GM12874 (cell line): ENCODE data around the gene PAK4.

ENCODE experiments used
- TF ChIP-seq, protein P1 (sequence below): IDR thresholded peaks from 2 replicates; pipeline ENCODE4 v1.5.1; 2011; ENCODE audit warnings: low read depth, mild to moderate bottlenecking, control low read depth, low read length, moderate library complexity; ENCODE audit not compliant: insufficient read depth

The PAK4 gene

DNA sequence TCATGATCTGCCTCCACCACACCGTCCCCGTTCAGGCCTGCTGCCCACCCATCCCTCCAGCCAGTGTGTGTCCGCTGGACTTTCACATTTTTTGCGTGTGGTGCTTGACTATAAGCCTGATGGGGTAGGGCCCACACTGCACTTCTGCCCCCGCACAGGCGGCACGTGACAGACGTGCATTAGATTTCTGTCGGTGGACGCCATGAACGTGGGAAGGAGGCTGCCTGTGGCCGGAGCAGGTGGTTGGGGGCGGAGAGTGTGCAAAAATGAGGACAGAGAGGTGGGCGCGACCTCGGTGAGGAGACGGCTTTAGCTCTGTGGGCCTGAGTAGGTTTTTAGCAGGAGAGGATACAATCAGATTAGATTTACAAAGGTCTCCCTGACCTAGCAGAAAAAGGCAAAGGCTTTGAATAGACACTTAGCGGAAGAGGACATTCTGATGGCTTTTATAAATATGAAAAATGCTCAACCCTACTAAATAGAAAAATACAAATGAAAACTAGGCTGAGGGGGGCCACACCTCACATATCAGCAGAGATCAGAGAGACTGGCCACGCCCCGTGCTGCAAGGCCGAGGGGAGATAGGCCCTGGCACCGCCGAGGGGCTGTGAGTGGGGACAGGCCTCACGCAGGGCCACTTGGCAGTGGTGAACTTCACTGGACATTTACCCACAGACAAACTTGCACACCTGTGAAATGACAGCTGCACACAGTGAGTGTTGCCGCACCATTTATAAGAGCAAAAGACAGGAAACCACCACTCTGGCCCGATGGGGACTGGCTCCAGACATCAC, 25.4 kb downstream of the PAK4 start:
- TF ChIP-seq, protein P1, sequence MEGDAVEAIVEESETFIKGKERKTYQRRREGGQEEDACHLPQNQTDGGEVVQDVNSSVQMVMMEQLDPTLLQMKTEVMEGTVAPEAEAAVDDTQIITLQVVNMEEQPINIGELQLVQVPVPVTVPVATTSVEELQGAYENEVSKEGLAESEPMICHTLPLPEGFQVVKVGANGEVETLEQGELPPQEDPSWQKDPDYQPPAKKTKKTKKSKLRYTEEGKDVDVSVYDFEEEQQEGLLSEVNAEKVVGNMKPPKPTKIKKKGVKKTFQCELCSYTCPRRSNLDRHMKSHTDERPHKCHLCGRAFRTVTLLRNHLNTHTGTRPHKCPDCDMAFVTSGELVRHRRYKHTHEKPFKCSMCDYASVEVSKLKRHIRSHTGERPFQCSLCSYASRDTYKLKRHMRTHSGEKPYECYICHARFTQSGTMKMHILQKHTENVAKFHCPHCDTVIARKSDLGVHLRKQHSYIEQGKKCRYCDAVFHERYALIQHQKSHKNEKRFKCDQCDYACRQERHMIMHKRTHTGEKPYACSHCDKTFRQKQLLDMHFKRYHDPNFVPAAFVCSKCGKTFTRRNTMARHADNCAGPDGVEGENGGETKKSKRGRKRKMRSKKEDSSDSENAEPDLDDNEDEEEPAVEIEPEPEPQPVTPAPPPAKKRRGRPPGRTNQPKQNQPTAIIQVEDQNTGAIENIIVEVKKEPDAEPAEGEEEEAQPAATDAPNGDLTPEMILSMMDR, result no peak

DNA sequence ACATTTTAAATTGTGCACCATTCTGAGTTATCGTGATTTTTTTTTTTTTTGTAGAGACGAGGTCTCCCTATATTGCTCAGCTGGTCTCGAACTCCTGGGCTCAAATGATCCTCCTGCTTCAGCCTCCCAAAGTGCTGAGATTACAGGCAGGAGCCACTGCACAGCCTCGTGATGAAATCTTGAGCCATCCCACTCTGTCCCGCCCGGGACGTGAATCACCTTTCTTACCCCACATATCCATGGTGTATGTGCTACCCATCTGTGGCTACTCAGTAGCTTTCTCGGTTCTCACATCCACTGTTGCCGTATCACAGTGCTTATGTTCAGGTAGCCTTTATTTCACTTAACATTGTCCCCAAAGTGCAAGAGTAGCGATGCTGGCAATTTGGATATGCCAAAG, 26.5 kb downstream of the PAK4 start:
- TF ChIP-seq, protein P1, result no peak

DNA sequence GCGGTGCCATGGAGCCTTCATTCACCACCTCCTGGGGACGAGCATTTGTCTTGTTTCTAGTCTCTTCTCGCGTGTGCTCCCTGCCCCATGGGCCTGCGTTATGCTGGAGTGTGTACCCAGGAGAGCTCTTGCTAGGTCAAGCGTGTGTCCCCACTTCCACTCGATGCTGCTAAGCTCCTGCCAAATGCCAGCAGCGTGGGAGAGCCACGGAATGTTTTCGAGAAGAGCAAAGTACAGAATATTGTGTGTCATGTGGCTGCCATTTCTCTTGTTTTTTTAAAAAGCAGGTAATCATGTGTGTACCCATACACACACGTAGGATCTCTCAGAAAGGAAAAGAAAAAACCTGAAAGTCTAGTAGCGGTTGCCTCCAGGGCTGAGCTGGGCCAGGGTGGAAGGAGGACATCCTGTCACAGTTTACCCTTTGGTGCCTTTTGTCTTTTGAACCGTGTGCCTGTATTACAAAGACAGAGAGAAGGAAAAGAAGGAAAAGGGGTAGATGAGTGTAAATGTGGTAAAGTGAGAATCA, 28.6 kb downstream of the PAK4 start:
- TF ChIP-seq, protein P1, result no peak

DNA sequence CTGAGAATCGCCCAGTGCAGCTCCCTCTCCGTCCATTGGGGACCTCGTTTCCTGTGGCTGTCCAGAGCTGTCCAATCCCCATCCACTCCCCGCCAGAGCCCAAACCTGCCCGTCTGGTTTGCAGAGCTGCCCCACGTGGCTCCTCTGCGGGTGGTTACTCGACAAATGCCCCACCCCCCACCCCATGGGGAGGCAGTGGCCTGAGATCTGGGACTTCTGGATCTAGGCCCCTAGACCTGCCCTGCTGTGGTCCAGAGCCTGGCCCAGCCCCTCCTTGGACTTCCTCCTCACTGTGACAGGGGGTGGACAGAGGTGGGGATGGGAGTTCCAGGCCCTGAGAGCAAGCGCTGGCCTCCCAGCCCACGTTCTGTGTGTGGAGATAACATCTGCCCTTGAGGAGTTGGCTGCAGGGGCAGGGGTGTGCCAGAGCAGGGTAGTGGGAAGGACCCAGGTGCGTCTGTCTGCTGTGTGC, 29.1 kb downstream of the PAK4 start:
- TF ChIP-seq, protein P1, result no peak

DNA sequence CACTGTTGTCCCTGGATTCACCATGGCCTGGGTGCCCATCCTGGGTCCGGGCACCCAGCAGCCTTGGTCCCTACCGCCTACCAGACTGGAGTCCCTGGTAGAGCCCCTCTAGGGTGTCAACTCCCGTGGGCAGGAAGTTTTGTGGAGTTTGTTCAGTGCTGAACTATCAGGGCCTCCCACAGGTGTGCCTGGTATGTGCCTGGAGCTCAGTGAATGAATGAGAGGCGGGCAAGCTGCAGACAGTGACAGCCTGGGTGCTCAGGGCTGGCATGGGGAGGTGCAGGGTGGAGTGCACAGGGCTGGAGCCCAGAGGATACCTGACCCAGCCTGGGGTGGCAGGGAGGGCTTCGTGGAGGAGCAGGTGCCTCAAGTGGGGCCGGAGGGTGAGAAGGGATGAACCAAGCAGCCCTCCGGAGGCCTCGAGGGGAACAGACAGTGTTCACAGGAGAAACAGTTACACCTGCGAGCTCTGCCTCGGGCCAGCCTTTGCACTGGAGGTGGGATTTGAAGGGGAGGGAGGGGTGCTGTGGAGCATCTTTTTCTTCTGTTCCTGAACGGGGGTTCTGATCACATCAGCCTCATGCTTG, 29.6 kb downstream of the PAK4 start:
- TF ChIP-seq, protein P1, result no peak

DNA sequence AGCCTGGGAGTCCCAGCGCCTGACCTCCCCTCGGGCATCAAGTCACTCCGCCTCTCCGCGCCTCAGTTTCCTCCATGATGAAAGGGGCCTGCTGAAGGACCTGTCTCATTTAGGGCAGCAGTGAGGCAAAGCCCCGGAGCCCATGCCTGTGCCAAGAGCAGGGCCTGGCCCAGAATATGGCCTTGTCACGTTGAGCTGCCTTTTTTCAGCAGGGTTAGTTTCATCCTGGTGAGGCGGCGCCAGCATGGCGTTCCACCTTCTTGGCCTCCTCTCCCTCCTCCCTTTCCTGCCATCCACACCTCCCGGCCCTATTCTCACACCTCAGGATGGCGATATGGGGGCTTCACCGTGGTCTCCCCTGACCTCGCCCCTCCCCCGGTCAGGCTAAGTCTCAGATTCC, 30.2 kb downstream of the PAK4 start:
- TF ChIP-seq, protein P1, result no peak

DNA sequence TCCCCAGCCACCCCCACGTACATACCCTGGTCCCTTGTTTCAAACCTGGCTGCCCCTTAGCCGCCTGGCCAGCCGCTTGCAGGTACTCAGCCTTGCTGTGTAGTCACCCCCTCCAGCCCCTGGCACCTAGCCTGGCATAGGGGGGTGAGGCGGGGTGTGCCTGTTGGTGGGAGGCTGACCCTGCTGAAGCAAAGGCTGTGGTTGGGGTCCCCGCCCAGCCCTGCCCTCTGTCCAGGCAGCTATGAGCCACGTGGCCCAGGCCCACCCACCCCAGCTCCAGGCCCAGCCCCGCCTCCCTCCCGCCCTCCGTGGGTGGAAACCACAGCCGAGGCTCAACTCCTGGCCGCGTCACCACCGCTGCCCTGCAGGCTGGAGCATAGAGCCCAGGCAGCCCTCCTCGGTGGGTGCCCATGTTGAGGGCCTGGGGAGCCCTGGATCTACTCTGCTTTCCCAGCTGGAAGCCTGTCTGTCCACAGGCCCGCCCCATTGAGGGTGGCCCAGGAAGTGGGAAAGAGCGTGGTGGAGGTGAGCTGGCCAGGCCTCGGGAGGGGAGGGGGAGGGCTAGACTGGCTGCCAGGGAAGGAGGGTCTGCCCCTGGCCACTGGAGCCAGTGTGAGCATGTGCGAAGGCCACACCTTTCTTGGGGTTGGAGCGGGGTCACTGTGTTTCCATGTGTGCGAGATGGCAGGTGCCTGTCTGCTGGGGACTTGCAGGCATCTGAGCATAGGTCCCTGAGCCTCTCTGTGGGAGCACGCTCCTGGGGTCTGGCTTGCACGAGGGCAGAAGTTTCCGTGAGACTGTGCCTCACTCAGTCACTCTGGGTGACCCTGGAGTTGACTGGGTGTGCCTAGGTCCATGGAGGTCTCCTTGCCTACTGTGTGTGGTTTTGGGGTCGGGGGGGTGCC, 31.0 kb downstream of the PAK4 start:
- TF ChIP-seq, protein P1, result no peak
